Spinal cord (tissue), 10 donors: ENCODE measurements around the gene RFX2. TPM values are rescaled to one million over a fixed set of nuclear protein-coding genes. Genes with fewer than 3 reads are reported as not detected.
A peak's percentile ranks its signal among the peaks of the same experiment; 100 is the strongest.

Source experiments
- DNase-seq, 6 donors: peaks; one replicate each; pipeline versions ENCODE4 v3.0.0 to v3.0.0-alpha.2; 2013 to 2015; ENCODE audit warnings: low spot score in 6 of 6, low read depth in 4 of 6
- H3K27ac ChIP-seq: one replicate; pipeline ENCODE4 v1.5.1; 2013; ENCODE audit warnings: low read depth, low read length, control low read depth
- H3K27me3 ChIP-seq: one replicate; pipeline ENCODE4 v1.6.1; 2013; ENCODE audit warnings: low read length; ENCODE audit not compliant: control insufficient read depth, insufficient read depth
- H3K36me3 ChIP-seq: one replicate; pipeline ENCODE4 v1.6.1; 2013; ENCODE audit warnings: low read length; ENCODE audit not compliant: control insufficient read depth, insufficient read depth
- H3K4me1 ChIP-seq: one replicate; pipeline ENCODE4 v1.6.1; 2013; ENCODE audit warnings: low read length; ENCODE audit not compliant: control insufficient read depth, insufficient read depth
- H3K4me3 ChIP-seq: one replicate; pipeline ENCODE4 v1.5.1; 2013; ENCODE audit warnings: low read depth, low read length, control low read depth
- H3K9me3 ChIP-seq: one replicate; pipeline ENCODE4 v1.6.1; 2013; ENCODE audit warnings: low read length; ENCODE audit not compliant: control insufficient read depth, insufficient read depth
- WGBS: methylation state at CpG from one replicate; pipeline ENCODE4 v1.1.5; 2013; ENCODE audit warnings: missing lambda C conversion rate; ENCODE audit not compliant: insufficient coverage; 5-methylcytosine and 5-hydroxymethylcytosine counted together
- polyA plus RNA-seq, 2 donors: library from polyadenylated mRNA; unstranded; fragments of 120-200 nt; gene quantifications; one replicate each; pipeline ENCODE4 v1.2.1, GENCODE V29; 2013; ENCODE audit not compliant: insufficient read length in 2 of 2
- total RNA-seq, 2 donors: library from RNA; depleted of rRNA in 1 of 2; stranded (reverse); fragments of 120-200 nt in 1 of 2; fragments of >200 nt in 1 of 2; gene quantifications; one replicate each; pipeline versions ENCODE4 v1.2.3 to v1.2.4, GENCODE V29; 2013 to 2014
- donor health status: healthy.

The RFX2 gene
- total and polyA plus RNA-seq, 4 donors: 5.7 to 18.8 (median 14.3) TPM

GRCh38 chr19:5951338-5951861, 158.9 kb downstream of the RFX2 start:
- Histone ChIP-seq H3K4me3 (no peak overlapping the region), H3K9me3 (no peaks in the 10 kb centered on the region), H3K27me3 (no peaks in the 10 kb centered on the region), H3K27ac (peak overlapping the region; percentile 47), H3K4me1 (peaks cover 82% of the 10 kb centered on the region), H3K36me3 (peaks cover 12% of the 10 kb centered on the region)
- WGBS: 41% methylated on average over 17 of the region's 19 CpGs
- no peak for DNase-seq

GRCh38 chr19:5950741-5951140, 159.6 kb downstream of the RFX2 start:
- WGBS: no CpG with 5 or more reads among the region's 3 CpGs
- no peaks in the 10 kb centered on the region for H3K27me3 ChIP-seq
- no peak overlapping the region for H3K4me3 ChIP-seq
- H3K4me1 ChIP-seq: peaks cover 89% of the 10 kb centered on the region
- no peaks in the 10 kb centered on the region for H3K9me3 ChIP-seq
- DNase-seq: no peak
- H3K27ac ChIP-seq: peak overlapping the region; percentile 47
- peaks cover 18% of the 10 kb centered on the region for H3K36me3 ChIP-seq

- WGBS: 81% methylated on average over 13 of the region's 13 CpGs
- Histone ChIP-seq H3K9me3 (no peaks in the 10 kb centered on the region), H3K27me3 (no peaks in the 10 kb centered on the region), H3K4me1 (peaks cover 85% of the 10 kb centered on the region), H3K4me3 (no peak overlapping the region), H3K27ac (peak overlapping the region; percentile 60), H3K36me3 (peaks cover 23% of the 10 kb centered on the region)
- no peak for DNase-seq
These were observed 160.5 kb downstream of the RFX2 start for GRCh38 chr19:5949792-5950305.

- H3K27me3 ChIP-seq: no peaks in the 10 kb centered on the region
- no peak overlapping the region for H3K4me3 ChIP-seq
- peak in 1 of 6 donors; percentile 55 for DNase-seq
- peaks cover 82% of the 10 kb centered on the region for H3K4me1 ChIP-seq
- WGBS: 27% methylated on average over 9 of the region's 13 CpGs
- H3K36me3 ChIP-seq: peaks cover 32% of the 10 kb centered on the region
- H3K9me3 ChIP-seq: no peaks in the 10 kb centered on the region
- H3K27ac ChIP-seq: peak overlapping the region; percentile 67
These were observed 161.3 kb downstream of the RFX2 start for GRCh38 chr19:5948752-5949564.

GRCh38 chr19:5947435-5947834, 162.9 kb downstream of the RFX2 start:
- 11% methylated on average over 8 of the region's 13 CpGs for WGBS
- no peaks in the 10 kb centered on the region for H3K9me3 ChIP-seq
- H3K27me3 ChIP-seq: no peaks in the 10 kb centered on the region
- H3K27ac ChIP-seq: peak overlapping the region; percentile 78
- H3K4me1 ChIP-seq: peaks cover 85% of the 10 kb centered on the region
- peak in 3 of 6 donors; percentile 52 to 75 (median 53) for DNase-seq
- H3K36me3 ChIP-seq: peaks cover 32% of the 10 kb centered on the region
- H3K4me3 ChIP-seq: no peak overlapping the region

GRCh38 chr19:5943623-5944022, 166.7 kb downstream of the RFX2 start:
- Histone ChIP-seq H3K27ac (no peak overlapping the region), H3K4me3 (no peak overlapping the region), H3K9me3 (no peaks in the 10 kb centered on the region), H3K27me3 (no peaks in the 10 kb centered on the region), H3K4me1 (peaks cover 60% of the 10 kb centered on the region), H3K36me3 (peaks cover 52% of the 10 kb centered on the region)
- WGBS: 81% methylated on average over 6 of the region's 10 CpGs
- no peak for DNase-seq

Other genes with a start within 250 kb of the RFX2 start
- not detected for gene FUT5, start 240.0 kb downstream of the RFX2 start, total RNA-seq
- not detected for gene FUT5, start 240.0 kb downstream of the RFX2 start, polyA plus RNA-seq
- gene NDUFA11, start 206.7 kb downstream of the RFX2 start, total RNA-seq: 100 to 1,000 TPM in 1 of 2 donors, 10 to 100 TPM in 1; 63.6 to 304 TPM
- 100 to 1,000 TPM; 254 to 262 TPM for gene NDUFA11, start 206.7 kb downstream of the RFX2 start, polyA plus RNA-seq
- gene VMAC, start 205.6 kb downstream of the RFX2 start, total RNA-seq: 1 to 10 TPM; 5.3 to 9.8 TPM
- gene VMAC, start 205.6 kb downstream of the RFX2 start, polyA plus RNA-seq: 1 to 10 TPM; 4.7 to 8.5 TPM
- 10 to 100 TPM; 15.3 to 85.3 TPM for gene CAPS, start 196.2 kb downstream of the RFX2 start, total RNA-seq
- 10 to 100 TPM; 44.6 to 54.2 TPM for gene CAPS, start 196.2 kb downstream of the RFX2 start, polyA plus RNA-seq
- 10 to 100 TPM; 42.0 to 52.0 TPM for gene RANBP3, start 132.4 kb downstream of the RFX2 start, total RNA-seq
- 10 to 100 TPM; 74.1 to 88.6 TPM for gene RANBP3, start 132.4 kb downstream of the RFX2 start, polyA plus RNA-seq
- under 1 TPM; 0.17 to 0.40 TPM for gene ACSBG2, start 25.2 kb upstream of the RFX2 start, total RNA-seq
- 1 to 10 TPM in 1 of 2 donors, under 1 TPM in 1; 0.51 to 2.5 TPM for gene ACSBG2, start 25.2 kb upstream of the RFX2 start, polyA plus RNA-seq
- 10 to 100 TPM; 11.5 to 32.4 TPM for gene MLLT1, start 169.5 kb upstream of the RFX2 start, total RNA-seq
- 100 to 1,000 TPM; 129 to 132 TPM for gene MLLT1, start 169.5 kb upstream of the RFX2 start, polyA plus RNA-seq
- gene ACER1, start 223.1 kb upstream of the RFX2 start, total RNA-seq: under 1 TPM in 1 of 2 donors, not detected in 1; 0.11 TPM
- gene ACER1, start 223.1 kb upstream of the RFX2 start, polyA plus RNA-seq: under 1 TPM in 1 of 2 donors, not detected in 1; 0.11 TPM